HCT116 (cell line): Measurements from ENCODE around the gene CDKL4. TPM values are rescaled to one million over a fixed set of nuclear protein-coding genes. Genes with fewer than 3 reads are reported as not detected.

Experiments used
- ATAC-seq: fragments of 200-7000 bp; cut with Tn5 transposase; 2 replicates; pipeline ENCODE4 v1.9.1; 2020; ENCODE audit warnings: mild to moderate bottlenecking, moderate library complexity
- BruUV-seq: library from RNA; stranded (reverse); fragments of 400-500 nt; replicated peaks from 2 replicates; lab custom pipeline; 2021; lab: Mats Ljungman, UMichigan
- CTCF ChIA-PET: fragments of 300-600 bp; sonication (Branson Sonifier 250); formaldehyde crosslinking; loops from one replicate; lab custom pipeline; 2021; ENCODE audit warnings: antibody characterized with exemption; lab: Charles Lee
- POLR2A ChIA-PET: fragments of 300-600, 350-600 bp; sonication (Branson Sonifier 250); formaldehyde crosslinking; loops from one replicate; lab custom pipeline; 2021; ENCODE audit warnings: antibody characterized with exemption; lab: Charles Lee
- RAD21 ChIA-PET, 2 experiments: fragments of 300-600 bp; sonication (Branson Sonifier 250); formaldehyde crosslinking; loops; one replicate each; lab custom pipeline; 2023; ENCODE audit warnings: low total read pairs in 2 of 2; ENCODE audit not compliant: uncharacterized antibody in 2 of 2, unreplicated experiment in 2 of 2, low non-redundant PET in 1 of 2; lab: Charles Lee
- DNase-seq: peaks from one replicate; pipeline ENCODE4 v3.0.0-alpha.2; 2010; ENCODE audit warnings: low read depth, low spot score
- H2AFZ ChIP-seq: fragments of 200-600 bp; shearing (Covaris generic), sonication (generic); 2 replicates; pipeline ENCODE4 v1.6.1; 2017; ENCODE audit warnings: low read depth, mixed run types, mixed read lengths, antibody characterized with exemption, low read length; ENCODE audit not compliant: poor library complexity, severe bottlenecking
- H3K27ac ChIP-seq: 2 replicates; pipeline ENCODE4 v1.5.1; 2012; ENCODE audit warnings: low read depth, low read length
- H3K27me3 ChIP-seq: fragments of 200-600 bp; sonication (generic); 2 replicates; pipeline ENCODE4 v1.6.1; 2016; ENCODE audit warnings: mixed run types, low read length, mixed read lengths; ENCODE audit not compliant: insufficient read depth
- H3K36me3 ChIP-seq, 2 experiments: fragments of 200-500 bp in 1 of 2; fragments of 200-600 bp in 1 of 2; sonication (Bioruptor generic) in 1 of 2; sonication (generic) in 1 of 2; 2 replicates each; pipeline versions ENCODE4 v1.5.1 to v1.6.1; 2014 to 2016; ENCODE audit warnings: low read length in 2 of 2, inconsistent platforms in 1 of 2, mixed read lengths in 1 of 2, mixed run types in 1 of 2; ENCODE audit not compliant: insufficient read depth in 2 of 2, control insufficient read depth in 1 of 2
- H3K4me1 ChIP-seq, 2 experiments: fragments of 200-600 bp in 1 of 2; sonication (generic) in 1 of 2; 2 replicates each; pipeline versions ENCODE4 v1.5.1 to v1.6.1; 2012 to 2017; ENCODE audit warnings: low read length in 2 of 2, inconsistent platforms in 1 of 2, mild to moderate bottlenecking in 1 of 2, mixed read lengths in 1 of 2, mixed run types in 1 of 2, moderate library complexity in 1 of 2; ENCODE audit not compliant: insufficient read depth in 2 of 2, control insufficient read depth in 1 of 2
- H3K4me2 ChIP-seq: fragments of 200-600 bp; sonication (generic); 2 replicates; pipeline ENCODE4 v1.6.1; 2017; ENCODE audit warnings: mixed run types, low read length, mixed read lengths
- H3K4me3 ChIP-seq, 2 experiments: fragments of 200-600 bp in 1 of 2; sonication (generic) in 1 of 2; replicated peaks in 1 of 2; 2 replicates each; pipeline ENCODE4 v1.5.1; 2011 to 2016; ENCODE audit warnings: low read length in 2 of 2, control low read depth in 1 of 2, low read depth in 1 of 2, mild to moderate bottlenecking in 1 of 2, mixed read lengths in 1 of 2, mixed run types in 1 of 2
- H3K79me2 ChIP-seq: fragments of 200-600 bp; sonication (generic); 2 replicates; pipeline ENCODE4 v1.6.1; 2017; ENCODE audit warnings: mild to moderate bottlenecking, mixed run types, low read length, moderate library complexity, mixed read lengths; ENCODE audit not compliant: insufficient read depth
- H3K9ac ChIP-seq: fragments of 200-600 bp; sonication (generic); 2 replicates; pipeline ENCODE4 v1.6.1; 2016; ENCODE audit warnings: low read length, mixed read lengths
- H3K9me2 ChIP-seq: fragments of 200-600 bp; sonication (generic), shearing (Covaris generic); 2 replicates; pipeline ENCODE4 v1.6.1; 2017; ENCODE audit warnings: mixed run types, mild to moderate bottlenecking, moderate library complexity; ENCODE audit not compliant: insufficient read depth
- H3K9me3 ChIP-seq, 2 experiments: fragments of 200-500 bp in 1 of 2; fragments of 200-600 bp in 1 of 2; sonication (Bioruptor generic) in 1 of 2; sonication (generic) in 1 of 2; 2 replicates each; pipeline ENCODE4 v1.6.1; 2014 to 2017; ENCODE audit warnings: low read length in 2 of 2, mixed read lengths in 2 of 2, inconsistent platforms in 1 of 2, low read depth in 1 of 2, mild to moderate bottlenecking in 1 of 2, mixed run types in 1 of 2, moderate library complexity in 1 of 2; ENCODE audit not compliant: control insufficient read depth in 1 of 2, insufficient read depth in 1 of 2
- H4K20me1 ChIP-seq: fragments of 200-600 bp; sonication (generic), shearing (Covaris generic); 2 replicates; pipeline ENCODE4 v1.6.1; 2017; ENCODE audit warnings: mixed run types, mild to moderate bottlenecking, moderate library complexity; ENCODE audit not compliant: insufficient read depth
- CBX3 ChIP-seq: IDR thresholded peaks from 2 replicates; pipeline ENCODE4 v1.6.1; 2012; ENCODE audit warnings: low read depth
- CEBPB ChIP-seq: IDR thresholded peaks from 2 replicates; pipeline ENCODE4 v1.6.1; 2012; ENCODE audit warnings: low read depth
- EGR1 ChIP-seq: IDR thresholded peaks from 2 replicates; pipeline ENCODE4 v1.6.1; 2012; ENCODE audit warnings: low read depth
- ELF1 ChIP-seq: IDR thresholded peaks from 2 replicates; pipeline ENCODE4 v1.6.1; 2012; ENCODE audit warnings: low read depth, borderline replicate concordance
- EZH2 ChIP-seq: fragments of 200-600 bp; sonication (generic); IDR thresholded peaks from 2 replicates; pipeline ENCODE4 v1.6.1; 2017; ENCODE audit warnings: antibody characterized with exemption, mixed run types
- EZH2phosphoT487 ChIP-seq: fragments of 200-600 bp; IDR thresholded peaks from 2 replicates; pipeline ENCODE4 v1.6.1; 2018; ENCODE audit warnings: antibody characterized with exemption, borderline replicate concordance
- FOSL1 ChIP-seq: IDR thresholded peaks from 2 replicates; pipeline ENCODE4 v1.6.1; 2012; ENCODE audit warnings: low read depth
- JUND ChIP-seq: IDR thresholded peaks from 2 replicates; pipeline ENCODE4 v1.6.1; 2012
- POLR2A ChIP-seq: IDR thresholded peaks from 2 replicates; pipeline ENCODE4 v1.7.0; 2011; ENCODE audit warnings: borderline replicate concordance; ENCODE audit not compliant: insufficient read depth, insufficient read length; ENCODE audit errors: extremely low read depth
- RAD21 ChIP-seq: IDR thresholded peaks from 2 replicates; pipeline ENCODE4 v1.6.1; 2012; ENCODE audit warnings: low read depth, mild to moderate bottlenecking
- SP1 ChIP-seq: IDR thresholded peaks from 2 replicates; pipeline ENCODE4 v1.6.1; 2012; ENCODE audit warnings: low read depth
- SRF ChIP-seq: IDR thresholded peaks from 2 replicates; pipeline ENCODE4 v1.6.1; 2012; ENCODE audit warnings: low read depth
- YY1 ChIP-seq: IDR thresholded peaks from 2 replicates; pipeline ENCODE4 v1.6.1; 2011; ENCODE audit warnings: low read length, low read depth, moderate library complexity, mild to moderate bottlenecking; ENCODE audit not compliant: insufficient replicate concordance; ENCODE audit errors: extremely low read depth
- ZFX ChIP-seq: fragments of 450-650 bp; IDR thresholded peaks from 2 replicates; pipeline ENCODE4 v1.6.1; 2017
- intact Hi-C: fragments of 100-400 bp; cut with micrococcal nuclease; formaldehyde crosslinking; loops from 2 replicates; pipeline ENCODE4 v1.10.0; 2022
- total RNA-seq: library from RNA; stranded (reverse); gene quantifications from one replicate; pipeline ENCODE4 v1.2.1, GENCODE V29; 2021; ENCODE audit not compliant: unreplicated experiment
- TF ChIP-seq, protein P1 (sequence below), 3 experiments: fragments of 200-600 bp in 1 of 3; sonication (generic) in 1 of 3; IDR thresholded peaks in 2 of 3; conservative IDR thresholded peaks in 1 of 3; 2 replicates each; pipeline ENCODE4 v1.5.1; 2012 to 2017; ENCODE audit warnings: low read depth in 2 of 3, low read length in 2 of 3, antibody characterized with exemption in 1 of 3, borderline replicate concordance in 1 of 3, control low read depth in 1 of 3, mild to moderate bottlenecking in 1 of 3, mixed read lengths in 1 of 3, mixed run types in 1 of 3, moderate library complexity in 1 of 3; ENCODE audit not compliant: insufficient read depth in 1 of 3
- TF ChIP-seq, protein P2 (sequence below): IDR thresholded peaks from 2 replicates; pipeline ENCODE4 v1.6.1; 2012
- TF ChIP-seq, protein P3 (sequence below): IDR thresholded peaks from 2 replicates; pipeline ENCODE4 v1.6.1; 2011; ENCODE audit warnings: mild to moderate bottlenecking, low read length, moderate library complexity; ENCODE audit not compliant: insufficient replicate concordance; ENCODE audit errors: extremely low read depth
- TF ChIP-seq, protein P4 (sequence below): IDR thresholded peaks from 2 replicates; pipeline ENCODE4 v1.6.1; 2012
- TF ChIP-seq, protein P5 (sequence below): IDR thresholded peaks from 2 replicates; pipeline ENCODE4 v1.6.1; 2012; ENCODE audit warnings: low read depth

The CDKL4 gene
- total RNA-seq, 1 experiment from 2014 or later = 0.27 TPM

DNA sequence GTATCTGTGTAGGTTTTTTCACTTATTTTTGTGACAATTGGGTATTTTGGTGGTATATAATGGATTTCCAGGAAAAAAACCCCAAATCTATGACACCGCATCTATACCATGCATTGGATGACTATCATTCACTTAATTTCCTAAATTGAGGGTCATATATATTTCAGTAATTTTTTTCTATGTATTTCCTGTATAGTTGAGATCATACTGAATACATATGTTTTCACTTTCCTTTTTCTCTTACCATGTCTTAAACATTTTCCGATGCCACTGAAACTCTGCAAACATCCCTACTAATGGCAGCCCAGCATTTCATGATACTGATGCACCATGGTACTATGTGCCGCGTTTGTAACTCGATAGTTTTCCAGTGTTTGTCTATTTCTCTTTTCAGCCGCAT is 40.4 kb downstream of the CDKL4 start:
- Histone ChIP-seq H3K36me3 (no peaks in the 10 kb centered on the region), H3K27ac (no peak overlapping the region), H3K27me3 (no peaks in the 10 kb centered on the region), H3K9me2 (no peaks in the 10 kb centered on the region), H4K20me1 (no peaks in the 10 kb centered on the region), H3K9ac (no peak overlapping the region), H2AFZ (no peak overlapping the region), H3K9me3 (no peaks in the 10 kb centered on the region), H3K4me2 (no peak overlapping the region), H3K4me3 (no peak overlapping the region), H3K79me2 (no peaks in the 10 kb centered on the region), H3K4me1 (no peaks in the 10 kb centered on the region)
- BruUV-seq = no TSS peak
- ChIA-PET POLR2A (no interaction called here), RAD21 (no interaction called here), CTCF (no interaction called here)
- TF ChIP-seq EGR1 (no peak), POLR2A (no peak), ZFX (no peak), EZH2 (no peak), CBX3 (no peak), YY1 (no peak), RAD21 (no peak), SP1 (no peak), JUND (no peak), SRF (no peak), ELF1 (no peak), FOSL1 (no peak), EZH2phosphoT487 (no peak), CEBPB (no peak)
- TF ChIP-seq, protein P1, sequence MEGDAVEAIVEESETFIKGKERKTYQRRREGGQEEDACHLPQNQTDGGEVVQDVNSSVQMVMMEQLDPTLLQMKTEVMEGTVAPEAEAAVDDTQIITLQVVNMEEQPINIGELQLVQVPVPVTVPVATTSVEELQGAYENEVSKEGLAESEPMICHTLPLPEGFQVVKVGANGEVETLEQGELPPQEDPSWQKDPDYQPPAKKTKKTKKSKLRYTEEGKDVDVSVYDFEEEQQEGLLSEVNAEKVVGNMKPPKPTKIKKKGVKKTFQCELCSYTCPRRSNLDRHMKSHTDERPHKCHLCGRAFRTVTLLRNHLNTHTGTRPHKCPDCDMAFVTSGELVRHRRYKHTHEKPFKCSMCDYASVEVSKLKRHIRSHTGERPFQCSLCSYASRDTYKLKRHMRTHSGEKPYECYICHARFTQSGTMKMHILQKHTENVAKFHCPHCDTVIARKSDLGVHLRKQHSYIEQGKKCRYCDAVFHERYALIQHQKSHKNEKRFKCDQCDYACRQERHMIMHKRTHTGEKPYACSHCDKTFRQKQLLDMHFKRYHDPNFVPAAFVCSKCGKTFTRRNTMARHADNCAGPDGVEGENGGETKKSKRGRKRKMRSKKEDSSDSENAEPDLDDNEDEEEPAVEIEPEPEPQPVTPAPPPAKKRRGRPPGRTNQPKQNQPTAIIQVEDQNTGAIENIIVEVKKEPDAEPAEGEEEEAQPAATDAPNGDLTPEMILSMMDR (IDR thresholded peaks at IDR 0.05 in 2 of 3, conservative IDR thresholded peaks at IDR 0.05 in 1 of 3; ENCODE audit: borderline replicate concordance in 1 of 3, insufficient read depth in 1 of 3, low read depth in 2 of 3, low read length in 2 of 3) = no peak
- TF ChIP-seq, protein P2, sequence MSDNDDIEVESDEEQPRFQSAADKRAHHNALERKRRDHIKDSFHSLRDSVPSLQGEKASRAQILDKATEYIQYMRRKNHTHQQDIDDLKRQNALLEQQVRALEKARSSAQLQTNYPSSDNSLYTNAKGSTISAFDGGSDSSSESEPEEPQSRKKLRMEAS = no peak
- TF ChIP-seq, protein P3, sequence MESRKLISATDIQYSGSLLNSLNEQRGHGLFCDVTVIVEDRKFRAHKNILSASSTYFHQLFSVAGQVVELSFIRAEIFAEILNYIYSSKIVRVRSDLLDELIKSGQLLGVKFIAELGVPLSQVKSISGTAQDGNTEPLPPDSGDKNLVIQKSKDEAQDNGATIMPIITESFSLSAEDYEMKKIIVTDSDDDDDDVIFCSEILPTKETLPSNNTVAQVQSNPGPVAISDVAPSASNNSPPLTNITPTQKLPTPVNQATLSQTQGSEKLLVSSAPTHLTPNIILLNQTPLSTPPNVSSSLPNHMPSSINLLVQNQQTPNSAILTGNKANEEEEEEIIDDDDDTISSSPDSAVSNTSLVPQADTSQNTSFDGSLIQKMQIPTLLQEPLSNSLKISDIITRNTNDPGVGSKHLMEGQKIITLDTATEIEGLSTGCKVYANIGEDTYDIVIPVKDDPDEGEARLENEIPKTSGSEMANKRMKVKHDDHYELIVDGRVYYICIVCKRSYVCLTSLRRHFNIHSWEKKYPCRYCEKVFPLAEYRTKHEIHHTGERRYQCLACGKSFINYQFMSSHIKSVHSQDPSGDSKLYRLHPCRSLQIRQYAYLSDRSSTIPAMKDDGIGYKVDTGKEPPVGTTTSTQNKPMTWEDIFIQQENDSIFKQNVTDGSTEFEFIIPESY = no peak
- TF ChIP-seq, protein P4, sequence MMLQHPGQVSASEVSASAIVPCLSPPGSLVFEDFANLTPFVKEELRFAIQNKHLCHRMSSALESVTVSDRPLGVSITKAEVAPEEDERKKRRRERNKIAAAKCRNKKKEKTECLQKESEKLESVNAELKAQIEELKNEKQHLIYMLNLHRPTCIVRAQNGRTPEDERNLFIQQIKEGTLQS = no peak
- TF ChIP-seq, protein P5, sequence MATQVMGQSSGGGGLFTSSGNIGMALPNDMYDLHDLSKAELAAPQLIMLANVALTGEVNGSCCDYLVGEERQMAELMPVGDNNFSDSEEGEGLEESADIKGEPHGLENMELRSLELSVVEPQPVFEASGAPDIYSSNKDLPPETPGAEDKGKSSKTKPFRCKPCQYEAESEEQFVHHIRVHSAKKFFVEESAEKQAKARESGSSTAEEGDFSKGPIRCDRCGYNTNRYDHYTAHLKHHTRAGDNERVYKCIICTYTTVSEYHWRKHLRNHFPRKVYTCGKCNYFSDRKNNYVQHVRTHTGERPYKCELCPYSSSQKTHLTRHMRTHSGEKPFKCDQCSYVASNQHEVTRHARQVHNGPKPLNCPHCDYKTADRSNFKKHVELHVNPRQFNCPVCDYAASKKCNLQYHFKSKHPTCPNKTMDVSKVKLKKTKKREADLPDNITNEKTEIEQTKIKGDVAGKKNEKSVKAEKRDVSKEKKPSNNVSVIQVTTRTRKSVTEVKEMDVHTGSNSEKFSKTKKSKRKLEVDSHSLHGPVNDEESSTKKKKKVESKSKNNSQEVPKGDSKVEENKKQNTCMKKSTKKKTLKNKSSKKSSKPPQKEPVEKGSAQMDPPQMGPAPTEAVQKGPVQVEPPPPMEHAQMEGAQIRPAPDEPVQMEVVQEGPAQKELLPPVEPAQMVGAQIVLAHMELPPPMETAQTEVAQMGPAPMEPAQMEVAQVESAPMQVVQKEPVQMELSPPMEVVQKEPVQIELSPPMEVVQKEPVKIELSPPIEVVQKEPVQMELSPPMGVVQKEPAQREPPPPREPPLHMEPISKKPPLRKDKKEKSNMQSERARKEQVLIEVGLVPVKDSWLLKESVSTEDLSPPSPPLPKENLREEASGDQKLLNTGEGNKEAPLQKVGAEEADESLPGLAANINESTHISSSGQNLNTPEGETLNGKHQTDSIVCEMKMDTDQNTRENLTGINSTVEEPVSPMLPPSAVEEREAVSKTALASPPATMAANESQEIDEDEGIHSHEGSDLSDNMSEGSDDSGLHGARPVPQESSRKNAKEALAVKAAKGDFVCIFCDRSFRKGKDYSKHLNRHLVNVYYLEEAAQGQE = no peak
- intact Hi-C loops = no loop called here
- no peak for ATAC-seq
- DNase-seq = no peak
